ENCODE results near the gene MRPL44. TPM values are rescaled to one million over a fixed set of nuclear protein-coding genes. Genes with fewer than 3 reads are reported as not detected.

The MRPL44 gene
- total RNA-seq, 1 donor from 2014 or later = 37.4 TPM

DNA sequence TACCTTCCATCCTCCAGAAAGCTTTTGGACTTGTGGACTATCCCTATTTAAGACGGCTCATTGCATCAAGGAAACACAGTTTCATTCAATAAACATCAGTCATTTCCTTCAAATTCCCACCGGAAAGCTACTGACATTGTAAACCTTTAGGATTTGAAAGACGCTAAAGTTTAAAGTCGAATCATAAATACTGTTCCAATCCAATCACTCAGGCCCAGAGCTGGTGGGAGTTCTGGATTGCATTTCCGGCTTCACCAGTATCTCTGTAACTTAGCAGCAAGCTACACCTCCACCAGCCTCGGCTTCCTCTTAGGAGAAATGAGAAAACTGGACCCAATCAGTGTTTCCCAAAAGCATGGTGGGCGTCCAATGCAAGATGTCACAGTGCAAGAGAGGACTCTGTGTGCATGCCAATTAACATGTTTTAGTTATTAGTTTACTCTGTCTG lies 13.7 kb upstream of the MRPL44 start:
- Mint-ChIP-seq H3K27ac (peak overlapping the region; percentile 94), H3K4me1 (peaks cover 54% of the 10 kb centered on the region), H3K4me3 (peak overlapping the region; percentile 91), H3K9me3 (peaks cover 4% of the 10 kb centered on the region), H3K36me3 (ENCODE audit: low read depth) (peaks cover 26% of the 10 kb centered on the region), H3K27me3 (no peaks in the 10 kb centered on the region)
- intact Hi-C loops (cut with micrococcal nuclease) = loop anchor here (5.0 kb wide), 3 partner anchors 106 to 984 kb away; partner anchors contain the start of genes AP1S3 and CUL3
- no peak for DNase-seq

GRCh38 chr2:223944166-223944702 lies 13.0 kb upstream of the MRPL44 start:
- peaks cover 4% of the 10 kb centered on the region for H3K9me3 Mint-ChIP-seq
- peaks cover 20% of the 10 kb centered on the region for H3K36me3 Mint-ChIP-seq (ENCODE audit: low read depth)
- DNase-seq = peak; percentile 78
- peaks cover 54% of the 10 kb centered on the region for H3K4me1 Mint-ChIP-seq
- H3K4me3 Mint-ChIP-seq = peak overlapping the region; percentile 91
- peak overlapping the region; percentile 94 for H3K27ac Mint-ChIP-seq
- intact Hi-C loops (cut with micrococcal nuclease) = loop anchor here (5.0 kb wide), 3 partner anchors 107 to 983 kb away; partner anchors contain the start of genes AP1S3 and CUL3
- H3K27me3 Mint-ChIP-seq = no peaks in the 10 kb centered on the region

DNA sequence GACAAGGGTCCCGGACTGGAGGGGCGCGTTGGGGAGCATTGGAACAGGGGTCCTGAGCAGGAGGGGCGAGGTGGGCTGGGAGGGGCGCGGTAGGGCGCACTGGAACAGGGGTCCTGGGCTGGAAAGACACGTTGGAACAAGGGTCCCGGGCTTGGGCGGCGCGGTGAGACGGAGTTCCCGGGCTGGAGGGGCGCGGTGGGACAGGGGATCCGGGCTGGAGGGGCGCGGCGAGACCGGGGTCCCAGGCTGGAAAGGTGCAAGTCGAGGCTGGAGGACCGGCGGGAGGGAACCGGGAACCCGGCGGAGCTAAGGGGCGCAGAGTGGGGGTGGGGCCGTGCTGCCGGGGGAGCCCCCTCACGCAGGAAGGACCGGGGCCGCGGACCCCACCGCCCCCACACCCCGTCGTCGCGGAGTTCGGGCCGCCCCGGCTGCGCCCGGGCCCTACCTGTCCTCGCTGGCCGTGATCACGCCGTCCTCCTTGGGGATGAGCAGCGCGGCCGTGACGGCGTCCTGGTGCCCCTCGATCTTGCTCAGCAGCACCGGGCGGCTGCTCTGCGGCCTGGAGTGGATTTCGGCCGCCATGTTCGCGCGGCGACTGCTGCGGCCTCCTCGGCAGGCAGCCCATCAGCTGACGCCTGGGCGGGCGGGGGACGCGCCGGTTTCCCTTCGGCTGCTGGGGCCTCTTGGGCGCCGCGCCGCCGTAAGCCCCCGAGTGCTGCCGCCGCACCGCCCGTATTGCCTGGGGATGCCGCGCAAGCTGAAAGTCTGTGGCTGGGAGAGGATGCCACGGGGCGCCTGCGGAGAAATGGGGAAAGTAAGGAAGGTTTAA lies 12.3 kb upstream of the MRPL44 start, which contains the start of gene WDFY1:
TSS of gene WDFY1 (minus strand) at position 633 of the 829 bp plus-strand sequence. CDS start at position 582, 51 bp downstream.
- Mint-ChIP-seq H3K27me3 (no peaks in the 10 kb centered on the region), H3K4me3 (peak within 1 kb of the TSS; percentile 91), H3K27ac (peak within 1 kb of the TSS; percentile 94), H3K4me1 (peaks cover 54% of the 10 kb centered on the region), H3K9me3 (peaks cover 4% of the 10 kb centered on the region), H3K36me3 (ENCODE audit: low read depth) (peaks cover 13% of the 10 kb centered on the region)
- intact Hi-C loops (cut with micrococcal nuclease) = loop anchor here (1.0 to 5.0 kb wide), 4 partner anchors 12 to 982 kb away; partner anchors contain the start of genes AP1S3, CUL3 and MRPL44
- DNase-seq = peak; percentile 94

DNA sequence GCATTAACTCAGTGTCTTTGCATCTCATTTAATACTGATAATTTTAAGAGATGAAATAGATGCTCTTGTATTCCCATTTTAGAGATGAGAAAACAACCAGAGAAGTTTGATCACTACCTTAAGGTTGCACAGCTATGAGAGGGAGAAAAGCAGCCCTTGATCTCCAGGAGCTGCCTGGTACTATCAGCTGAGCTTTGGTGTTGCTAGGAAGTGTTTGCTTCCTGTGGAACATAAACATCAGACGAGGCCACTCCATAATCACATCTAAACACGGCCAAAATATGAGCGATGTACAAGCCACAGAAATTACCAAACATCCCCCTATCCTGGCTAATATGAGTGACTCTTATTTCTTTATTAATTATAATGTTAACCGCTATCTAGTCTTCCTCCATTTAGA lies 11.5 kb upstream of the MRPL44 start:
- peaks cover 58% of the 10 kb centered on the region for H3K4me1 Mint-ChIP-seq
- DNase-seq = peak; percentile 76
- H3K27me3 Mint-ChIP-seq = no peaks in the 10 kb centered on the region
- peak overlapping the region; percentile 85 for H3K27ac Mint-ChIP-seq
- H3K36me3 Mint-ChIP-seq (ENCODE audit: low read depth) = peaks cover 14% of the 10 kb centered on the region
- intact Hi-C loops (cut with micrococcal nuclease) = loop anchor here (1.0 kb wide), 1 partner anchor 12 kb away; the partner anchor contains the start of gene MRPL44
- peak overlapping the region; percentile 91 for H3K4me3 Mint-ChIP-seq
- peaks cover 6% of the 10 kb centered on the region for H3K9me3 Mint-ChIP-seq

DNA sequence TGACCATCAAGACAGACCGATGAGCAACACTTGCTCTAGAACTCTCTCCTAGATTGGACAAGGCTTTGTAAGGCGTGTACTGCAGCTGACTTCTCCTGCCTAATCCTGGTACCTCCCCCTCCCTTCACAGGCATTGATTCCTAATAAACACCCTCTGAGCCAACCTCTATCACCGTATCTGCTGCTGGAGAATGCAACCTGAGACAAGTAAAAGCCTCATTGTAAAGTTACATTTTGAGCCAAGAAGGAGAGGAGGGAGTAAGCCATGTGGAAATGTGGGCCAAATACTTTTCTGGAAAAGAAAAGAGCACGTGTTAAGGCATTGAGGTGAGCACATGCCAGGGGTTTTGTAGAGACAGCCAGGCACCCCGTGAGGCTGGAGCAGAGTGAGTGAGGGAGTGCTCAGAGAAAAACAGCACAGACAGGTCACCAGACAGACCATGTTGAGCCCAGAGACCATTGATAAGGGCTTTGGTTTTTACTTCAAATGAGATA lies 9.5 kb upstream of the MRPL44 start:
- peaks cover 4% of the 10 kb centered on the region for H3K9me3 Mint-ChIP-seq
- no peak for DNase-seq
- intact Hi-C loops (cut with micrococcal nuclease) = no loop called here
- H3K4me3 Mint-ChIP-seq = no peak overlapping the region
- peak overlapping the region; percentile 31 for H3K27ac Mint-ChIP-seq
- H3K27me3 Mint-ChIP-seq = no peaks in the 10 kb centered on the region
- H3K36me3 Mint-ChIP-seq (ENCODE audit: low read depth) = peaks cover 8% of the 10 kb centered on the region
- peaks cover 61% of the 10 kb centered on the region for H3K4me1 Mint-ChIP-seq

DNA sequence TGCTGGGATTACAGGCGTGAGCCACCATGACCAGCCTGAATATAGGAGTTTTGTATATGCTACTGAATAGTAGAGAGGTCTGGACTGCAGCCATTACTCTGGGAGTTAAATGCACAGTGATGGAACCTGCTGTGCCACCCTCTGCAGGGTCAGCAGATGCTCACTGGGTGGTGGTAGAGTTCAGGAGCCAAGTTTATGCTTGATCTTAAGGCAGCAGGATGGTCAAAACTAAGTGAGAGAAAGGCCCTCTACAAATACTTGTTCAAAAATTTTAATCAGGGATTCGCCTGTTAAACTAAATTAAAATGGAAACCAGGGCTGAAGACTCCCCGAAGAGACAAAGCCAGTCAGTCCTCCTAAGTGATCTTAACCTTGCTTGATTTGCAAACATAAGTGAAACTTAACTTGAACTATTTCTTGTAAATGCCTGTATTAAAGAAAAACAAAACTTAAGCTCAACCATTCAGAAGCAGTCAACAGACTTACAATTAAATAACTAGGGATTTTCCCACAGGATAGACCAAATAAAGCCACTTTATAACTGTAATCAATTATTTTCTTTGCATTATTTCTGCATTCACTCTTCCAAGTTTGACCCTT lies 7.9 kb upstream of the MRPL44 start:
- intact Hi-C loops (cut with micrococcal nuclease) = no loop called here
- Mint-ChIP-seq H3K9me3 (peaks cover 4% of the 10 kb centered on the region), H3K27me3 (no peaks in the 10 kb centered on the region), H3K4me3 (peak overlapping the region; percentile 28), H3K27ac (peak overlapping the region; percentile 90), H3K36me3 (ENCODE audit: low read depth) (peaks cover 5% of the 10 kb centered on the region), H3K4me1 (peaks cover 52% of the 10 kb centered on the region)
- DNase-seq = no peak

GRCh38 chr2:223950448-223951347 lies 6.6 kb upstream of the MRPL44 start:
- H3K27ac Mint-ChIP-seq = peak overlapping the region; percentile 90
- H3K4me1 Mint-ChIP-seq = peaks cover 60% of the 10 kb centered on the region
- H3K9me3 Mint-ChIP-seq = peaks cover 4% of the 10 kb centered on the region
- no peak for DNase-seq
- peak overlapping the region; percentile 42 for H3K4me3 Mint-ChIP-seq
- peaks cover 4% of the 10 kb centered on the region for H3K36me3 Mint-ChIP-seq (ENCODE audit: low read depth)
- intact Hi-C loops (cut with micrococcal nuclease) = loop anchor here (1.0 kb wide), 1 partner anchor 9 kb away; no protein-coding TSS in a partner anchor
- no peaks in the 10 kb centered on the region for H3K27me3 Mint-ChIP-seq

DNA sequence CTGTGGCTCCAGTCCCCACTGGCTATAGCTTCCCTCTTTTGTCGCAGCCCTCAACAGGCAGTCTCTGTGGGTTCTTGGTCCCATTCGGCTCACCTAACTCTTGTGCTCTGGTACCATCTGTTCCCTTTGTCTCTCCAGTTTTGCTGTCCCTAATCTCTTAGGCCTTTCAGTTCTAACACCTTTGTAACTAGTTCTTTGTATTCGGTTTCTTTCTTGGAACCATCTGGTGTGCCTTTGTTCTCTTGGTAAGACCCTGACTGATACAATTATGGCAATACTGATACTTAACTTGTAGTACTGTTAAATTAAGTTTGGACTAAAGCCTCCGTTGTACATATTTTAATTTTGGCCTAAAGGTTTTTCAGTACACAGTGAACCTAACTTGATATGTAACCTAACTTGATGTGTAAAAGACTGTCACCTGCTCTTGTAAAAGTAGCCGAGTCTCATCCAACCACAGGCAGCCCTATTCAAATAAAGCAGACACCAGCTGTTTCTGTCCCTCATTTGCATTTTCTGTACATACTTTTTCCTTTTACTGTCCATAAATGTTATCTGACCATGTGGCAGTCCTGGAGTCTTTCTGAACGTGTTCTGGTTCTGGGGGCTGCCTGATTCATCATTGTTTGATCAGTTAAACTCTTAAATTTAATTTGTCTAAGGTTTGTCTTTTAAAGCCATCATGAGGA lies 4.8 kb upstream of the MRPL44 start:
- H3K27ac Mint-ChIP-seq = peak overlapping the region; percentile 52
- H3K4me3 Mint-ChIP-seq = peak overlapping the region; percentile 4
- H3K36me3 Mint-ChIP-seq (ENCODE audit: low read depth) = peaks cover 7% of the 10 kb centered on the region
- H3K4me1 Mint-ChIP-seq = peaks cover 60% of the 10 kb centered on the region
- peaks cover 4% of the 10 kb centered on the region for H3K9me3 Mint-ChIP-seq
- DNase-seq = no peak
- H3K27me3 Mint-ChIP-seq = no peaks in the 10 kb centered on the region
- intact Hi-C loops (cut with micrococcal nuclease) = no loop called here

DNA sequence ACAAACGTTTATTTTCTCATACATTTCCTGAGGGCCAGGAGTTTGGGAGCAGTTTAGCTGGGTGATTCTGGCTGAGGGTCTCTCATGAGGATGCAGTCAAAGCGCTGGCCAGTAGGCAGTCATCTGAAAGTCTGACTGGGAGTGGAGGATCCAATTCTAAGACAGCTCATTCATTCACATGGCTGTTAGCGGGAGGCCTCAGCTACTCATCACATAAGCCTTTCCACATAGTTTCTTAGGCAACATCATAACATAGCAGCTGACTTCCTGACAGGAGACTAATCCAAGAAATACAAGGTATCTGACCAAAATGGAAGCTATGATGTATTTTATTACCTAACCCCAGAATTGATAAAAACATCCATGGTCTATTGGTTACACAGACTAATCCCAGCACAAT lies 2.9 kb upstream of the MRPL44 start:
- intact Hi-C loops (cut with micrococcal nuclease) = no loop called here
- DNase-seq = no peak
- Mint-ChIP-seq H3K27me3 (no peaks in the 10 kb centered on the region), H3K9me3 (peaks cover 4% of the 10 kb centered on the region), H3K4me1 (peaks cover 52% of the 10 kb centered on the region), H3K4me3 (no peak overlapping the region), H3K36me3 (ENCODE audit: low read depth) (peaks cover 8% of the 10 kb centered on the region), H3K27ac (peak overlapping the region; percentile 37)

- no peaks in the 10 kb centered on the region for H3K27me3 Mint-ChIP-seq
- intact Hi-C loops (cut with micrococcal nuclease) = loop anchor here (5.0 kb wide), 5 partner anchors 74 to 1086 kb away; partner anchors contain the start of genes CUL3 and DOCK10
- peak overlapping the region; percentile 51 for H3K4me3 Mint-ChIP-seq
- H3K27ac Mint-ChIP-seq = peak overlapping the region; percentile 70
- peaks cover 58% of the 10 kb centered on the region for H3K4me1 Mint-ChIP-seq
- DNase-seq = peak; percentile 75
- no peaks in the 10 kb centered on the region for H3K9me3 Mint-ChIP-seq
- peaks cover 23% of the 10 kb centered on the region for H3K36me3 Mint-ChIP-seq (ENCODE audit: low read depth)
These were observed 963 bp upstream of the MRPL44 start for GRCh38 chr2:223956300-223956699.

GRCh38 chr2:223959688-223960087 lies 2.4 kb downstream of the MRPL44 start:
- Mint-ChIP-seq H3K27me3 (no peaks in the 10 kb centered on the region), H3K27ac (no peak overlapping the region), H3K4me1 (peaks cover 55% of the 10 kb centered on the region), H3K9me3 (no peaks in the 10 kb centered on the region), H3K4me3 (peak overlapping the region; percentile 70), H3K36me3 (ENCODE audit: low read depth) (peaks cover 36% of the 10 kb centered on the region)
- intact Hi-C loops (cut with micrococcal nuclease) = loop anchor here (5.0 kb wide), 5 partner anchors 77 to 1083 kb away; partner anchors contain the start of genes CUL3 and DOCK10
- DNase-seq = no peak

DNA sequence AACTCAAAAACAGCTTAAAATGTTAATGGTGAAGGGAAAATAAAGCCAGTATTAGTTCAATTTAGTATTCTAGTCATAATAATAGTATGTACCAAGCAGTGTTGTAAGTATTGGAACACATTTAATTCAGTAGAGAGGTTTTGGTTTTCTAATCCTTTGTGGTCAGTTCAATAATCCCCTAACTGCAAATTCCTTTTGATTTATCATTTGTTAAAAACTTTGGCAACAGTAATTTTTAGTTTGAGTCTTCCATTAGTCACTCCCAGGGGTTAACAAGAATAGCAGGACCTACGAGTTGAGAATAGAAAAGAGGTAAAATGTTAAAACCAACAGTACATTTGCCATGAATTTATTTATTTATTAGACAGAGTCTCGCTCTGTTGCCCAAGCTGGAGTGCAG lies 10.7 kb downstream of the MRPL44 start:
- H3K9me3 Mint-ChIP-seq = no peaks in the 10 kb centered on the region
- H3K36me3 Mint-ChIP-seq (ENCODE audit: low read depth) = peaks cover 21% of the 10 kb centered on the region
- no peak overlapping the region for H3K27ac Mint-ChIP-seq
- no peak overlapping the region for H3K4me3 Mint-ChIP-seq
- no peak for DNase-seq
- H3K27me3 Mint-ChIP-seq = no peaks in the 10 kb centered on the region
- peaks cover 12% of the 10 kb centered on the region for H3K4me1 Mint-ChIP-seq
- intact Hi-C loops (cut with micrococcal nuclease) = no loop called here

Data from activated CD4-positive, alpha-beta T cell treated with anti-CD3 and anti-CD28 coated beads, Interleukin-2, amount 10 ng/mL, durations not matched to agents 24 days and 14 days (primary cell).